Measurements from ENCODE around the gene NFAT5.

The NFAT5 gene

GRCh38 chr16:69720822-69721430 lies 155.2 kb downstream of the NFAT5 start:
- TF ChIP-seq, protein P1, sequence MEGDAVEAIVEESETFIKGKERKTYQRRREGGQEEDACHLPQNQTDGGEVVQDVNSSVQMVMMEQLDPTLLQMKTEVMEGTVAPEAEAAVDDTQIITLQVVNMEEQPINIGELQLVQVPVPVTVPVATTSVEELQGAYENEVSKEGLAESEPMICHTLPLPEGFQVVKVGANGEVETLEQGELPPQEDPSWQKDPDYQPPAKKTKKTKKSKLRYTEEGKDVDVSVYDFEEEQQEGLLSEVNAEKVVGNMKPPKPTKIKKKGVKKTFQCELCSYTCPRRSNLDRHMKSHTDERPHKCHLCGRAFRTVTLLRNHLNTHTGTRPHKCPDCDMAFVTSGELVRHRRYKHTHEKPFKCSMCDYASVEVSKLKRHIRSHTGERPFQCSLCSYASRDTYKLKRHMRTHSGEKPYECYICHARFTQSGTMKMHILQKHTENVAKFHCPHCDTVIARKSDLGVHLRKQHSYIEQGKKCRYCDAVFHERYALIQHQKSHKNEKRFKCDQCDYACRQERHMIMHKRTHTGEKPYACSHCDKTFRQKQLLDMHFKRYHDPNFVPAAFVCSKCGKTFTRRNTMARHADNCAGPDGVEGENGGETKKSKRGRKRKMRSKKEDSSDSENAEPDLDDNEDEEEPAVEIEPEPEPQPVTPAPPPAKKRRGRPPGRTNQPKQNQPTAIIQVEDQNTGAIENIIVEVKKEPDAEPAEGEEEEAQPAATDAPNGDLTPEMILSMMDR (IDR thresholded peaks at IDR 0.05): no peak
- no peak overlapping the region for H3K27ac ChIP-seq
- DNase-seq (ENCODE audit: low spot score): no peak
- H3K4me3 ChIP-seq: no peak overlapping the region

- DNase-seq (ENCODE audit: low spot score): no peak
- no peak overlapping the region for H3K27ac ChIP-seq
- TF ChIP-seq, protein P1 (IDR thresholded peaks at IDR 0.05): no peak
- H3K4me3 ChIP-seq: no peak overlapping the region
Measured at GRCh38 chr16:69721441-69721957, 155.7 kb downstream of the NFAT5 start.

DNA sequence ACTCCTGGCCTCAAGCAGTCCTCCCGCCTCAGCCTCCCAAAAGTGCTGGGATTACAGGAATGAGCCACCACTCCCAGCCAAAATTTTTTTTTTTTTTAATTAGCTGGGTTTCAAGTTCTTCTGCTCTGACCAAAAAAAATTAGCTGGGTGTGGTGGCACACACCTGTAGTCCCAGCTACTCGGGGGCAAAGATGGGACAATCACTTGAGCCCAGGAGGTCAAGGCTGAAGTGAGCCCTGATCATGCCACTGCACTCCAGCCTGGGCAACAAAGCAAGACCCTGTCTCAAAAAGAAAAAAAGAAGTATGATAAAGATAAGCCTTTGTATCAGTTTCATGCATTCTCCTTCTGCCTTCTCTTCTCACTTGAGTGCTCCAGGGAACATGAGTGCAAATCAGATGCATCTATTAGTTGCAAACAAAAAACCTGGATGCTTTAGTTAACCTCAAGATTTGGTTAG lies 158.7 kb downstream of the NFAT5 start:
- peak overlapping the region; percentile 77 for H3K4me3 ChIP-seq
- TF ChIP-seq, protein P1 (IDR thresholded peaks at IDR 0.05): no peak
- peak; percentile 24 for DNase-seq (ENCODE audit: low spot score)
- H3K27ac ChIP-seq: peak overlapping the region in 1 of 2 donors; percentile 88

GRCh38 chr16:69724981-69725479 lies 159.3 kb downstream of the NFAT5 start:
- no peak for DNase-seq (ENCODE audit: low spot score)
- H3K27ac ChIP-seq: peak overlapping the region in 1 of 2 donors; percentile 88
- H3K4me3 ChIP-seq: peak overlapping the region; percentile 77
- TF ChIP-seq, protein P1 (IDR thresholded peaks at IDR 0.05): no peak

DNA sequence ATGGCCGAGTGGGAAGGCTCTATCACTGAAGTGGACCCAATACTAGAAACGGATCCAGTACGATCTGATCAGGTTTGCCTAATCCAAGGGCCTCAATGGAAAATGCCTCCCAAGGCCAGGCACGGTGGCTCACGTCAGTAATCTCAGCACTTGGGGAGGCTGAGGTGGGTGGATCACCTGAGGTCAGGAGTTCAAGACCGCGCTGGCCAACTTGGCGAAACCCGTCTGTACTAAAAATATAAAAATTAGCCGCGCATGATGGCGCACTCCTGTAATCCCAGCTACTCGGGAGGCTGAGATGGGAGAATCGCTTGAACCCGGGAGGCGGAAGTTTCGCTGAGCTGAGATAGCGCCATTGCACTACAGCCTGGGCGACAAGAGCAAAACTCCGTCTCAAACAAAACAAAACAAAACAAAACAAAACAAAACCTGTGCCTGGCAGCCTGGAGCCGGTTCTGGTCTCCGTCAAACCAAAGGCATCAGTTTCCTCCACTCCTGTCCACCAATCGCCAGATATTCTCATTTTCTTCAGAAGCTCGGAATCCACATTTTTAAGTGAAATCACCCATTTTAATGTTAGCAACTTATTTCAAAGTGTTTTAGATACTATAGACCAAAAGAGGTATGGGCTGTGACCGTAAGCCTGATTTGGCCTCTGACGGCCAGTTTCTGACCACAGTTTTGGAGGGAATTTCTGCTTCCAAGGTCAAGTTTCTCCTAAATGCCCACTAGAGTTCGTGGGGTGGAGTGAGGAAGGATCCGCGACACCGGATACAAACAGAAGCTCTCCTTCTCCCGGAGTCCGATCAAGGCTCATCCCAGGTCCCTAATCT lies 159.9 kb downstream of the NFAT5 start:
- H3K27ac ChIP-seq: peak overlapping the region; percentile 77 to 88
- no peak for DNase-seq (ENCODE audit: low spot score)
- TF ChIP-seq, protein P1 (IDR thresholded peaks at IDR 0.05): no peak
- H3K4me3 ChIP-seq: peak overlapping the region; percentile 77

DNA sequence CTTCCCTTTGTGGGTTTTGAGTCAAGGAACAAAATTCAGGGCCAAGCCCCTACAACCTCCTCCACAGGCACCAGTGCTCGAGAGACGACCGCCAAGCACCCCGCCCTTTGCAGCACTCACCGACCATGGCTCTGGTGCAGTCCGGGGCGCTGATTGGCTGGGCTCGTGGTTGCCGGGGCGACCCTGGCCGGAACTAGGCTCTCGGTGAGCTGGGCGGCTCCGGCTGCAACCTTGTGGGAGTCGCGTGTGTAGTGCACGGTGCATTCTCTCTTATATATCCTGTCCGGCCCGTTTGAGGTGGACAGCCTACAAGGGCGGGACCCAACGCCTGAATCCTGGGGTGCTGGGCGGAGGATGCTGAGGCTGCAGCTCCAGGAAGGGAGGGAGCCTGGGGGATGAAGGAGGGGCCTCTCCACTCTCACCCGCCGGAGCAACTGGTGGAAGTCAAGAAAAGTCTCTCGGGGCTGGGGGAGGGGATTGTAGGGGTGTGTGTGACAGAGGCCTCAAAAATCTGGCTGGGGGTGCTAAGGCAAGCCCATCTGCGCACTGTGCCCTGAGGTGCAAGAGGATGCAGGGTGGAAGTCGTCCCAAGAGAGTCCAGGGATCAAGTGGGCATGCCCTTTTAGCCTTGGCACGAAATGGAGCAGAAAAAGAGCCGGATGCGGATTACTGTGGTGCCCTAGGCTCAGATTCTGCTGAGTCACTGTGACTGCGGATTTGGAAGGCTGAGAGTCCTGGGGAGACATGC lies 160.7 kb downstream of the NFAT5 start, which contains the start of gene NQO1:
Gene NQO1 (minus strand): TSS at position 248 of the 748 bp plus-strand sequence. CDS start 121 bp downstream, at position 127.
- Histone ChIP-seq H3K27ac (peak within 1 kb of the TSS; percentile 77 to 88), H3K4me3 (peak within 1 kb of the TSS; percentile 77)
- DNase-seq (ENCODE audit: low spot score): peak; percentile 96
- TF ChIP-seq, protein P1 (IDR thresholded peaks at IDR 0.05): no peak
